Tibial artery (tissue), 4 donors: ENCODE measurements around the gene PLD5.
"Not testable (repeated sequence)": the region's sequence is repeated elsewhere in the genome, so short reads cannot be mapped to it uniquely, and the experiment has no call there.

Experiments used
- DNase-seq, 2 donors: peaks; one replicate each; pipeline ENCODE4 v3.0.0-alpha.2; 2019
- H3K27ac ChIP-seq, 2 donors: fragments of 200-600 bp; sonication (generic) in 1 of 2; 1 replicate in 1 of 2; 2 replicates in 1 of 2; pipeline ENCODE4 v1.5.1; 2018 to 2019; ENCODE audit warnings: mild to moderate bottlenecking in 1 of 2
- H3K27me3 ChIP-seq, 2 donors: fragments of 200-600 bp; sonication (generic) in 1 of 2; one replicate each; pipeline versions ENCODE4 v1.5.1 to v1.6.0; 2016 to 2019
- H3K36me3 ChIP-seq, 3 donors: fragments of 200-600 bp; sonication (generic) in 2 of 3; one replicate each; pipeline ENCODE4 v1.5.1; 2016 to 2019; ENCODE audit warnings: mild to moderate bottlenecking in 2 of 3
- H3K4me1 ChIP-seq, 4 donors: fragments of 200-600 bp; sonication (generic) in 2 of 4; 1 replicate in 3 of 4; 2 replicates in 1 of 4; pipeline ENCODE4 v1.5.1; 2016 to 2019
- H3K4me3 ChIP-seq, 2 donors: fragments of 200-600 bp; sonication (generic) in 1 of 2; 1 replicate in 1 of 2; 2 replicates in 1 of 2; pipeline ENCODE4 v1.5.1; 2018 to 2019; ENCODE audit warnings: mild to moderate bottlenecking in 2 of 2
- H3K9me3 ChIP-seq, 3 donors: fragments of 200-600 bp; sonication (generic) in 1 of 3; one replicate each; pipeline ENCODE4 v1.5.1; 2016 to 2019
- intact Hi-C: fragments of 100-400 bp; cut with DNase I; formaldehyde crosslinking; loops from one replicate; pipeline ENCODE4 v1.15.0; 2023; ENCODE audit warnings: low total_unique reads
- TF ChIP-seq, protein P1 (sequence below), 2 experiments: fragments of 200-600 bp in 1 of 2; fragments of 450-650 bp in 1 of 2; IDR thresholded peaks; one replicate each; pipeline ENCODE4 v1.5.1; 2017 to 2019; ENCODE audit warnings: antibody characterized with exemption in 2 of 2, mild to moderate bottlenecking in 1 of 2, moderate library complexity in 1 of 2

Gene PLD5

GRCh38 chr1:242216368-242216767 is 308.1 kb downstream of the PLD5 start:
- no peak overlapping the region for H3K4me3 ChIP-seq
- no peak for DNase-seq
- H3K27me3 ChIP-seq, result no peaks in the 10 kb centered on the region
- no peaks in the 10 kb centered on the region for H3K4me1 ChIP-seq
- H3K9me3 ChIP-seq, result peaks cover 0 to 6% (median 6%) of the 10 kb centered on the region in 3 donors
- TF ChIP-seq, protein P1, sequence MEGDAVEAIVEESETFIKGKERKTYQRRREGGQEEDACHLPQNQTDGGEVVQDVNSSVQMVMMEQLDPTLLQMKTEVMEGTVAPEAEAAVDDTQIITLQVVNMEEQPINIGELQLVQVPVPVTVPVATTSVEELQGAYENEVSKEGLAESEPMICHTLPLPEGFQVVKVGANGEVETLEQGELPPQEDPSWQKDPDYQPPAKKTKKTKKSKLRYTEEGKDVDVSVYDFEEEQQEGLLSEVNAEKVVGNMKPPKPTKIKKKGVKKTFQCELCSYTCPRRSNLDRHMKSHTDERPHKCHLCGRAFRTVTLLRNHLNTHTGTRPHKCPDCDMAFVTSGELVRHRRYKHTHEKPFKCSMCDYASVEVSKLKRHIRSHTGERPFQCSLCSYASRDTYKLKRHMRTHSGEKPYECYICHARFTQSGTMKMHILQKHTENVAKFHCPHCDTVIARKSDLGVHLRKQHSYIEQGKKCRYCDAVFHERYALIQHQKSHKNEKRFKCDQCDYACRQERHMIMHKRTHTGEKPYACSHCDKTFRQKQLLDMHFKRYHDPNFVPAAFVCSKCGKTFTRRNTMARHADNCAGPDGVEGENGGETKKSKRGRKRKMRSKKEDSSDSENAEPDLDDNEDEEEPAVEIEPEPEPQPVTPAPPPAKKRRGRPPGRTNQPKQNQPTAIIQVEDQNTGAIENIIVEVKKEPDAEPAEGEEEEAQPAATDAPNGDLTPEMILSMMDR (IDR thresholded peaks at IDR 0.05), result no peak
- intact Hi-C loops, result no loop called here
- peaks cover 4 to 22% (median 12%) of the 10 kb centered on the region in 3 donors for H3K36me3 ChIP-seq
- H3K27ac ChIP-seq, result no peak overlapping the region

GRCh38 chr1:242214455-242214854 is 310.0 kb downstream of the PLD5 start:
- intact Hi-C loops, H3K27ac ChIP-seq, H3K27me3 ChIP-seq, DNase-seq, H3K9me3 ChIP-seq, H3K4me3 ChIP-seq, H3K4me1 ChIP-seq: not testable (repeated sequence)
- peaks cover 4 to 19% (median 12%) of the 10 kb centered on the region in 3 donors for H3K36me3 ChIP-seq

- H3K27ac ChIP-seq, H3K9me3 ChIP-seq, DNase-seq, H3K36me3 ChIP-seq, intact Hi-C loops, H3K4me1 ChIP-seq, H3K27me3 ChIP-seq, H3K4me3 ChIP-seq: not testable (repeated sequence)
These were observed 311.5 kb downstream of the PLD5 start for GRCh38 chr1:242212961-242213360.

- peaks cover 0 to 6% (median 6%) of the 10 kb centered on the region in 3 donors for H3K9me3 ChIP-seq
- H3K4me1 ChIP-seq, result no peaks in the 10 kb centered on the region
- no peak overlapping the region for H3K4me3 ChIP-seq
- intact Hi-C loops, result no loop called here
- H3K36me3 ChIP-seq, result peaks cover 0 to 4% (median 1%) of the 10 kb centered on the region in 3 donors
- H3K27me3 ChIP-seq, result no peaks in the 10 kb centered on the region
- no peak overlapping the region for H3K27ac ChIP-seq
- DNase-seq, result no peak
- TF ChIP-seq, protein P1 (IDR thresholded peaks at IDR 0.05), result no peak
These were observed 312.1 kb downstream of the PLD5 start for GRCh38 chr1:242212401-242212800.

GRCh38 chr1:242211254-242212022 is 313.1 kb downstream of the PLD5 start:
- Histone ChIP-seq H3K4me3 (no peak overlapping the region), H3K36me3 (no peaks in the 10 kb centered on the region), H3K4me1 (no peaks in the 10 kb centered on the region), H3K9me3 (peaks cover 0 to 3% (median under 1%) of the 10 kb centered on the region in 3 donors), H3K27me3 (no peaks in the 10 kb centered on the region), H3K27ac (no peak overlapping the region)
- intact Hi-C loops, result no loop called here
- TF ChIP-seq, protein P1 (IDR thresholded peaks at IDR 0.05), result no peak
- no peak for DNase-seq

- DNase-seq, H3K4me1 ChIP-seq, intact Hi-C loops, H3K27me3 ChIP-seq, H3K27ac ChIP-seq, H3K9me3 ChIP-seq, H3K4me3 ChIP-seq, H3K36me3 ChIP-seq: not testable (repeated sequence)
These were observed 314.2 kb downstream of the PLD5 start for GRCh38 chr1:242210316-242210715.

DNA sequence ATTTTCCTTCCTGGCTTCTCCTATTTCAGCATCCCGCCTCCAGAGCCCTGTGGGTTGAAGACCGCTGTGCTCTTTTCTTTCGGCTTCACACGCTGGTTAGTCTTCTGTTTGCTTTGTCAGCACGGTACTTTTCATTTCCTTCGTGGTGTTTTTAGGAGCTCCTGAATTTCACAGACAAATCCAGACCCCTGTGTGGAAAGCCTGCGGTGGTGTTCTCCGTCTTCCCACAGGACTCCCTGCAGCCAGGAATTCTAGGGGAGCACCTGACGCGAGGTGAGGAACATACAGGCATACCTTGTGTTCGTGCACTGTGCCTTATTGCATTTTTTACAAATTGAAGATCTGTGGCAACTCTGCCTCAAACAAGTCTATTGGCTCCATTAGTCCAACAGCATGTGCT is 315.4 kb downstream of the PLD5 start:
- no peak overlapping the region for H3K27ac ChIP-seq
- H3K4me3 ChIP-seq, result no peak overlapping the region
- H3K9me3 ChIP-seq, result no peaks in the 10 kb centered on the region
- no peaks in the 10 kb centered on the region for H3K27me3 ChIP-seq
- no peaks in the 10 kb centered on the region for H3K4me1 ChIP-seq
- TF ChIP-seq, protein P1 (IDR thresholded peaks at IDR 0.05), result no peak
- intact Hi-C loops, result no loop called here
- H3K36me3 ChIP-seq, result no peaks in the 10 kb centered on the region
- no peak for DNase-seq
